Karpas-422 (cell line): ENCODE data around the gene ZNF202. TPM values are rescaled to one million over a fixed set of nuclear protein-coding genes. Genes with fewer than 3 reads are reported as not detected.
"Not testable (repeated sequence)": the region's sequence is repeated elsewhere in the genome, so short reads cannot be mapped to it uniquely, and the experiment has no call there.

ENCODE experiments used
- DNase-seq: peaks from one replicate; pipeline ENCODE4 v3.0.0-alpha.2; 2015
- H2AFZ ChIP-seq: fragments of 200-600 bp; sonication (generic); 2 replicates; pipeline ENCODE4 v1.6.1; 2014; ENCODE audit warnings: antibody characterized with exemption, low read length, mixed read lengths
- H3K27ac ChIP-seq: fragments of 200-600 bp; sonication (generic); 2 replicates; pipeline ENCODE4 v1.5.1; 2014; ENCODE audit warnings: mild to moderate bottlenecking, low read length, moderate library complexity
- H3K27me3 ChIP-seq: fragments of 200-600 bp; sonication (generic); 2 replicates; pipeline ENCODE4 v1.6.1; 2014; ENCODE audit warnings: low read length, mixed read lengths
- H3K36me3 ChIP-seq: fragments of 200-600 bp; sonication (generic); 2 replicates; pipeline ENCODE4 v1.6.1; 2014; ENCODE audit warnings: low read length, mixed read lengths; ENCODE audit not compliant: insufficient read depth
- H3K4me1 ChIP-seq: fragments of 200-600 bp; sonication (generic); 2 replicates; pipeline ENCODE4 v1.6.1; 2014; ENCODE audit warnings: mild to moderate bottlenecking, low read length, mixed read lengths
- H3K4me2 ChIP-seq: fragments of 200-600 bp; sonication (generic); 2 replicates; pipeline ENCODE4 v1.6.1; 2014; ENCODE audit warnings: low read length, low read depth, mild to moderate bottlenecking; ENCODE audit not compliant: poor library complexity, severe bottlenecking
- H3K4me3 ChIP-seq: fragments of 200-600 bp; sonication (generic); 2 replicates; pipeline ENCODE4 v1.5.1; 2014; ENCODE audit warnings: mild to moderate bottlenecking, antibody characterized with exemption, low read length, mixed read lengths
- H3K79me2 ChIP-seq: fragments of 200-600 bp; sonication (generic); 2 replicates; pipeline ENCODE4 v1.6.1; 2014; ENCODE audit warnings: mild to moderate bottlenecking, low read length, mixed read lengths
- H3K9ac ChIP-seq: fragments of 200-600 bp; sonication (generic); 2 replicates; pipeline ENCODE4 v1.6.0; 2014; ENCODE audit warnings: low read length
- H3K9me2 ChIP-seq: fragments of 200-600 bp; sonication (generic), shearing (Covaris generic); replicated peaks from 2 replicates; pipeline ENCODE4 v1.6.0; 2014; ENCODE audit warnings: mild to moderate bottlenecking, low read length, moderate library complexity; ENCODE audit not compliant: insufficient read depth
- H3K9me3 ChIP-seq: fragments of 300-700, 200-600 bp; sonication (generic); 2 replicates; pipeline ENCODE4 v1.6.1; 2014; ENCODE audit warnings: low read length, mixed read lengths
- H4K20me1 ChIP-seq: fragments of 200-600 bp; sonication (generic); 2 replicates; pipeline ENCODE4 v1.6.1; 2014; ENCODE audit warnings: mild to moderate bottlenecking, antibody characterized with exemption, low read length, low read depth; ENCODE audit not compliant: insufficient read depth
- total RNA-seq: library from RNA; depleted of rRNA; stranded (reverse); fragments of >200 nt; shearing (Covaris generic); gene quantifications from 2 replicates; pipeline ENCODE4 v1.2.3, GENCODE V29; 2014; ENCODE audit warnings: low replicate concordance

ZNF202 gene
- total RNA-seq, 1 experiment from 2014 or later = 8.7 TPM

- no peaks in the 10 kb centered on the region for H4K20me1 ChIP-seq
- no peak overlapping the region for H3K4me2 ChIP-seq
- no peaks in the 10 kb centered on the region for H3K79me2 ChIP-seq
- no peaks in the 10 kb centered on the region for H3K9me2 ChIP-seq
- no peaks in the 10 kb centered on the region for H3K27me3 ChIP-seq
- H3K4me3 ChIP-seq = no peak overlapping the region
- H3K9ac ChIP-seq = no peak overlapping the region
- H2AFZ ChIP-seq = no peak overlapping the region
- H3K4me1 ChIP-seq = peaks cover 5% of the 10 kb centered on the region
- DNase-seq = no peak
- H3K9me3 ChIP-seq = no peaks in the 10 kb centered on the region
- H3K36me3 ChIP-seq = no peaks in the 10 kb centered on the region
- no peak overlapping the region for H3K27ac ChIP-seq
These were observed 10.3 kb upstream of the ZNF202 start for GRCh38 chr11:123751781-123752180.

- DNase-seq, H3K27me3 ChIP-seq, H3K27ac ChIP-seq, H3K4me2 ChIP-seq, H3K9me3 ChIP-seq, H3K9me2 ChIP-seq, H3K4me1 ChIP-seq, H3K4me3 ChIP-seq, H2AFZ ChIP-seq, H3K9ac ChIP-seq, H4K20me1 ChIP-seq, H3K79me2 ChIP-seq, H3K36me3 ChIP-seq: not testable (repeated sequence)
These were observed 6.9 kb upstream of the ZNF202 start for GRCh38 chr11:123748349-123748748.

GRCh38 chr11:123745764-123746451 is 4.4 kb upstream of the ZNF202 start:
- Histone ChIP-seq H3K36me3 (no peaks in the 10 kb centered on the region), H3K27ac (no peak overlapping the region), H2AFZ (no peak overlapping the region), H3K9ac (no peak overlapping the region), H3K9me3 (no peaks in the 10 kb centered on the region), H3K4me3 (no peak overlapping the region), H3K4me1 (peaks cover 6% of the 10 kb centered on the region), H3K9me2 (no peaks in the 10 kb centered on the region), H4K20me1 (no peaks in the 10 kb centered on the region), H3K4me2 (no peak overlapping the region), H3K79me2 (peaks cover 4% of the 10 kb centered on the region), H3K27me3 (no peaks in the 10 kb centered on the region)
- no peak for DNase-seq

GRCh38 chr11:123742724-123743120 is 1.3 kb upstream of the ZNF202 start:
- H3K9me2 ChIP-seq = no peaks in the 10 kb centered on the region
- H3K27ac ChIP-seq = no peak overlapping the region
- no peaks in the 10 kb centered on the region; the same call in 1 of the 2 replicates for H3K36me3 ChIP-seq
- no peaks in the 10 kb centered on the region; the same call in 1 of the 2 replicates for H4K20me1 ChIP-seq
- no peak overlapping the region for H3K4me3 ChIP-seq
- no peaks in the 10 kb centered on the region for H3K27me3 ChIP-seq
- peaks cover 35% of the 10 kb centered on the region for H3K79me2 ChIP-seq
- no peak overlapping the region for H2AFZ ChIP-seq
- H3K4me1 ChIP-seq = peaks cover 17% of the 10 kb centered on the region
- no peak overlapping the region for H3K9ac ChIP-seq
- no peak for DNase-seq
- no peak overlapping the region for H3K4me2 ChIP-seq
- no peaks in the 10 kb centered on the region for H3K9me3 ChIP-seq

- Histone ChIP-seq H3K4me3 (peak overlapping the region; percentile 91), H3K27ac (no peak overlapping the region), H4K20me1 (no peaks in the 10 kb centered on the region; the same call in 1 of the 2 replicates), H3K9ac (peak overlapping the region; percentile 84), H3K4me1 (peaks cover 17% of the 10 kb centered on the region), H3K9me3 (no peaks in the 10 kb centered on the region), H3K36me3 (no peaks in the 10 kb centered on the region; the same call in 1 of the 2 replicates), H3K27me3 (no peaks in the 10 kb centered on the region), H2AFZ (peak overlapping the region; percentile 67), H3K79me2 (peaks cover 41% of the 10 kb centered on the region), H3K9me2 (no peaks in the 10 kb centered on the region), H3K4me2 (peak overlapping the region; percentile 89)
- peak; percentile 41 for DNase-seq
These were observed 717 bp upstream of the ZNF202 start for GRCh38 chr11:123742031-123742723.

GRCh38 chr11:123740787-123741158 is 687 bp downstream of the ZNF202 start:
- H4K20me1 ChIP-seq = no peaks in the 10 kb centered on the region; the same call in 1 of the 2 replicates
- peak overlapping the region; percentile 91 for H3K4me3 ChIP-seq
- peaks cover 52% of the 10 kb centered on the region for H3K79me2 ChIP-seq
- H3K27me3 ChIP-seq = no peaks in the 10 kb centered on the region
- H3K9ac ChIP-seq = peak overlapping the region; percentile 84
- H2AFZ ChIP-seq = no peak overlapping the region
- H3K27ac ChIP-seq = no peak overlapping the region
- peaks cover 5% of the 10 kb centered on the region; the same call in 1 of the 2 replicates for H3K36me3 ChIP-seq
- H3K4me1 ChIP-seq = peaks cover 17% of the 10 kb centered on the region
- no peak for DNase-seq
- peak overlapping the region; percentile 89 for H3K4me2 ChIP-seq
- H3K9me2 ChIP-seq = no peaks in the 10 kb centered on the region
- H3K9me3 ChIP-seq = no peaks in the 10 kb centered on the region

GRCh38 chr11:123738374-123738773 is 3.1 kb downstream of the ZNF202 start:
- H2AFZ ChIP-seq = no peak overlapping the region
- H3K4me1 ChIP-seq = peaks cover 17% of the 10 kb centered on the region
- H3K79me2 ChIP-seq = peaks cover 62% of the 10 kb centered on the region
- H3K4me2 ChIP-seq = no peak overlapping the region
- no peaks in the 10 kb centered on the region; the same call in 1 of the 2 replicates for H4K20me1 ChIP-seq
- no peak overlapping the region for H3K4me3 ChIP-seq
- H3K27ac ChIP-seq = no peak overlapping the region
- no peaks in the 10 kb centered on the region for H3K9me2 ChIP-seq
- no peaks in the 10 kb centered on the region for H3K9me3 ChIP-seq
- DNase-seq = no peak
- H3K9ac ChIP-seq = no peak overlapping the region
- H3K36me3 ChIP-seq = peaks cover 5% of the 10 kb centered on the region; the same call in 1 of the 2 replicates
- no peaks in the 10 kb centered on the region for H3K27me3 ChIP-seq

GRCh38 chr11:123736769-123737168 is 4.7 kb downstream of the ZNF202 start:
- no peaks in the 10 kb centered on the region for H3K9me2 ChIP-seq
- no peak for DNase-seq
- no peaks in the 10 kb centered on the region for H3K27me3 ChIP-seq
- no peak overlapping the region for H3K27ac ChIP-seq
- H3K9ac ChIP-seq = no peak overlapping the region
- H3K4me3 ChIP-seq = no peak overlapping the region
- H4K20me1 ChIP-seq = no peaks in the 10 kb centered on the region; the same call in 1 of the 2 replicates
- peaks cover 11% of the 10 kb centered on the region for H3K4me1 ChIP-seq
- no peaks in the 10 kb centered on the region for H3K9me3 ChIP-seq
- H3K36me3 ChIP-seq = peaks cover 5% of the 10 kb centered on the region; the same call in 1 of the 2 replicates
- H2AFZ ChIP-seq = no peak overlapping the region
- H3K79me2 ChIP-seq = peaks cover 62% of the 10 kb centered on the region
- no peak overlapping the region for H3K4me2 ChIP-seq
